GM19099 (cell line): ENCODE measurements around the gene GABRA5.

Source experiments
- POLR2A ChIP-seq: IDR thresholded peaks from 3 replicates; pipeline ENCODE4 v1.6.1; 2011; ENCODE audit warnings: low read depth; ENCODE audit not compliant: insufficient read length; ENCODE audit errors: extremely low read depth

The GABRA5 gene

DNA sequence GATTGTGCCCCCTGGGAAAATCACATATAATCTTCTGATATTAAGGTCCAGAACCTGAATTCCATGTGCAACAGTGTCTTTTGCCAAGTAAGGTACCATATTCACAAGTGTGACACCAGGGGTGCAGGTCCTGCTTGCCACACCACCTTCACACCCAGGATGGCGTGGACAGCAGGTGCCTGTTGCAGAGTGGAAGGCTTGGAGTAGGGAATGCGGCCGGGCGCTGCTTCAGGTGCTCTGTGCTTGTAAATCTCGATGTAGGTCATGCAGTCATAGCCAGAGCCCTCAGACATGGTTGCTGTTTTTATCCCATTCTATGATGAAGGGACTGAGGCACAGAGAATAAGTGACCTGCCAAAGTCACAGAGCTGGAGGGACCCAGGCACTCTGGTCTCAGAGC lies 69.6 kb downstream of the GABRA5 start:
- TF ChIP-seq POLR2A = no peak

DNA sequence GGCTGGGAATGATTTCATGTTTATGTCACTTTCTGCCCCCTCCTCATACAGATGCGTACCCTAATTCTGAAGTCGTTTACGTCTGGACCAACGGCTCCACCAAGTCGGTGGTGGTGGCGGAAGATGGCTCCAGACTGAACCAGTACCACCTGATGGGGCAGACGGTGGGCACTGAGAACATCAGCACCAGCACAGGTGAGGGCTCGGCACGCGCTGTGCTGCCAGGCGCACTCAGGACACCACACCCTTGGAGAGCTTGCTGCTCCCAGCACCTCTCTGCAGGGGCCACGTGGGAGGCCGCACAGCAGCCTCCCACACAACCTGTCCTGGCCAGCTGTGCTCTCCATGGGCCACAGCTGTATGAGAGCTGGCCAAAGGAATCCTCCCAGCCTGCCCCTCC lies 70.3 kb downstream of the GABRA5 start:
- TF ChIP-seq POLR2A = no peak

DNA sequence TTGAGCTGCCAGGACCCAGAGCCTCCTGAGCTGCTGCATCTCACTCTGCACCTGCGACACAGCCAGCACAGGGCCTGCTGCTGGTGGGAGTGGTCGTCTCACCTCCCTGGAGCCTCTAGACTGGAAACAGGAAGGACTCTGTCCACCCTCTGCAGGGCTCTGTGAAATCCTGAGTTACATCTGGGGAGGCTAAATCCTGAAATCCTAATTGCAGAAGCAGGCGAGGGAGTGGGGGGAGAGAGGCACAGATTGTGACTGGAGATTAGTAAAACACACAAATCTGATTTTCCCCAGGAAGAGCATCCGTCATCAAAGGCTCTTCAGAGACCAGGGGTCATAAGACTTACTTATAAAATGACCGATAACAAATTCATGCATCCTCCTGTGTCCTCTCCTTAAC lies 72.5 kb downstream of the GABRA5 start:
- TF ChIP-seq POLR2A = no peak

DNA sequence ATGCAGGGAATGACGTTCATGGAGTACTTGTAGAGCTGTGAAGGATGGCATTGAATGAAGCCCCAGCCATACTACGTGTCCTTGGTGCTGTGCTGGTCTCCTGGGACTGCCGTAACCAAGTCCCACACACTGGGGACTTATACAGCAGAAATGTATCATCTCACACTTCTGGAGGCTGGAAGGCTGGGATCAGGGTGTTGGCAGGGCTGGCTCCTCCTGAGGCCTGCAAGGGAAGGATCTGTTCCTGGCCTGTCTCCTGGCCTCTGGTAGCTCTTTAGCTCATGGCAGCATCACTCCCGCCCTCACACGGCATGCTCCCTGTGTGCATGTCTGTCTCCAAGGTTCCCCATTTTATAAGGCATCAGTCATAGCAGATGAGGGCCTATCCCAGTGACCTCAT lies 74.6 kb downstream of the GABRA5 start:
- no peak for TF ChIP-seq POLR2A

- TF ChIP-seq POLR2A = no peak
Measured at GRCh38 chr15:26943866-26944265, 77.0 kb downstream of the GABRA5 start.

GRCh38 chr15:26945046-26945445 lies 78.2 kb downstream of the GABRA5 start:
- TF ChIP-seq POLR2A = no peak

GRCh38 chr15:26950001-26950400 lies 83.1 kb downstream of the GABRA5 start:
- no peak for TF ChIP-seq POLR2A

GRCh38 chr15:26954403-26954802 lies 87.5 kb downstream of the GABRA5 start:
- no peak for TF ChIP-seq POLR2A

DNA sequence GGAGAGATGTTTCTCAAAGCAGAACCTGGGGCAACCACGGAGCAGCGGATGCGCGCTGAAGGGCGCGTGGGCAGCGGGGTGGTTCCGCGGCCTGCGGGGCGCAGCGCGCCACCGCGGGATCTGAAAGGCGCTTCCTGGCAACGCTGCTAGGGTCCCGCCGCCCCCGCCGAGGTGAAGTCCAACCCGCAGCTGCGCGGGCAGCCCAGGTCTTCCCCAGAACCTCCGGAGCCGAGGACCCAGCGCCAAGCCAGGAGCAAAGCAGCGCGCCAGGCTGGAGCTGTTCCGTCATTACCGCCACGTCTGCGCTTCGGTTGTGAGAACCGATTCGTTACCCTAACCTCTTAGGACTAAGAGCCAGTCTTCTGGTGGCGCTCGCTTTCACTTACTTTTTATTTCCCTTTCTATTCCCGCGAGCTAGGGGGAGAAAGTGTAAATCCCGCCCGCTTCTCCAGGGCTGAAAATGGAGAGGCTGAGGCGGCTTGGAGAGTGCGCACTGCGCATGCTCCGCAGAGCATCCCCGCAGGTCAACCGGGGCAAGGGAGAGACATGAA lies 100.9 kb downstream of the GABRA5 start:
- TF ChIP-seq POLR2A = no peak

GRCh38 chr15:26968806-26969205 lies 101.9 kb downstream of the GABRA5 start:
- no peak for TF ChIP-seq POLR2A

DNA sequence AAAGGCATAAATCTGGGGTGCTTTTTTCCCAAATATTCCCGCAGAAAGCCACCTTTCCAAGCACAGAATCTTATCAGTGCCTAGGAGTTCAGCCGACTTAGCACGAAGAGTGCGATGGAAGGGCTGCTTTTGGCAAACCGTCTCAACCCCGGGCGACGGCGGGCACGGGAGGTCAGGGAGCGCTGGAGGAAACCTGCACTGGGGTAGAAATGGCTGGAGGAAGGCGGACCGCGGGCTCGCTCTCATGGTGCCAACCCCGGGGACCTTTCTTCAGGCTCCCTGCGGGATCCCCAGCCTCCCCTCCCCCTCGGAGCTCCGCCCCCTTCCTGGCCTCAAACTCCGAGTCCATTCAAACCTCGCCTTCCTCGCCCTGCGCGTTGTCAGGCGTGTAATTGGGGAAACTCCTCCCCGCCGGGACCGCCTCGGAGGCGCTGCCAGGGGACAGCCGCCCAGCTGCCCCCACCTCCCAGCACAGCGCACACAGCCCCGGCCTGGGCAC lies 103.9 kb downstream of the GABRA5 start, which contains the start of gene GABRG3:
TSS of gene GABRG3 (plus strand) at position 470 of the 499 bp plus-strand sequence.
- no peak for TF ChIP-seq POLR2A

DNA sequence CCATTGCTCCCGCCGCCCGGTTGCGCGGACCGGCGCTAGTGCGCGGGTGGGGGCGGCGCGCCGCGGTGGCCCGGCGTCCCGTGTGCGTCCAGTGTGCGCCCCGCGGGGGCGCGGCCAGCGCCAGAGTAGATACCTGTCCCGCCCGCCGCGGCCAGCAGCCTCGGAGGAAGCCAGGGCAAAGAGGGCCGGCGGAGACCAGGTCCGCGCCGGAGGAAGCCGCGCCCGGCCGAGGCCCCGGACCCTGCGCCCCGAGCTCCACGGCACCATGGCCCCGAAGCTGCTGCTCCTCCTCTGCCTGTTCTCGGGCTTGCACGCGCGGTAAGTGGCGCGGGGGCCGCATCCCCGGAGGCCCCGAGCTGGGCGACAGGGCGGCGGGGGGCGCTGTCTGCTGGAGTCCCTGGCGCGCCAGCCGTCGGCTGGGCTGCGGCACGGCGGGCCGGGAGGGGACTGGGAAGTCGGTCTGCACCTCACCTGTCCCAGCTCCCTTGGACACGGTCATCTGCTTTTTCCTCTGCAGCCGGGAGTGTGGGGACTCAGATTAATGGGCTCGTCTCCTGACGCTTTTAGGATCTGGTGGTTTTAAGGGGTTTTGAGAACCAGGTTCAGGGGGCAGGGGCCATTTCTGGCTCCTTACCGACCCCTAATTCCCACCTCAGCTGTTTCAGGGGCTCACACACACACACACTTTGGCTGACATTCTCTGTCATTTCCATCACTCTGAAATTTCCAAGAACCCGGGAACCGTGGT lies 104.6 kb downstream of the GABRA5 start:
- TF ChIP-seq POLR2A = no peak

DNA sequence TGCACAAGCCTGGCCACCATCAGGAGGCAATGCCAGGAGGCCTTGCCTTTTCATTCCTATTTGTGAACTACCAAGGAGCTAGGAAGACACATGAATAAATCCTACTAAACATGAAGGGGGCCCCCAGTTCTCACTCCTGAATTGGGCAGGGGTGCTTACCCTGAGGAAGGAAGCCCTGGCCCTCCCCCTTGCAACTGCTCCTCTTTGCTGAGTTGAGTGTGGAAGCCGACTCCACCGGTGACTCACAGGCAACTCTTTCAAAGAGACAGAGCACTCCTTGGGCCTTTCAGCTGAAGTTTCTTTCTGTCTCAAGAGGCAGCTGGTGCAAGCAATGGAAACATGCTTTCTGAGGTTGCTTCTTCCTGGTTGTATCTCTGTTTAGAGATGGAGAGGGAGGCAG lies 105.8 kb downstream of the GABRA5 start:
- TF ChIP-seq POLR2A = no peak

DNA sequence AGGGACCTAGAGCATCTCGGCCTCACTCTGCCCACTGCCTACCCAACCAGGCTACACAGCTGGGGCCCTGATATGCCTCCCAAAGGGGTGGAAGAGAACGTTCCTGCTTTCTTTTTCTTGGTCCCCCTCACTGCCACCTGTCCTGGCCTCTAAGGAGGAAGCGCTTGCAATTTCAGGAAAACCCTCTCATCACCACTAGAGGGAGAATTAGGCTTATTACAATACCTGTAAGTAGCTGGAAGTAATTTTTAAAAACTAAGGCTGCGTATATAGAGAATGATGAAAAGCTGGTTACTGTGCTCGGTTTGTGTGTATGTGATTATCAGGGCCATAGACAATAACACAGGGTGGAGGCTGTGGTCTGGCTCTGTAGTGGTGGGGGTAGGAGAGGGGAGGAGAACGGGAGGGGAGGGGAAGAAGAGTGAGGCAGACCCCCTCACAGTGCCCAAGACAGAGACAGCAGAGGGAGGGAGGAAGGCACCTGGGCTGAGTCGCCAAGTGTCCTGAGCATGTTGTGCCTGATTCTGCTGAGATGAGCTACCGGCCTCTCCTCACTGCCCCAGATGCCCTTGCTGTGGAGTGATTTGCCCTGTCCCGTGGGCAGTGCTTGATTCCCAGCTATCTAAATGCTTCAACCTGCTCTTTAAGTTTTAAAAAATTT lies 107.4 kb downstream of the GABRA5 start:
- TF ChIP-seq POLR2A = no peak

GRCh38 chr15:26981492-26981891 lies 114.6 kb downstream of the GABRA5 start:
- TF ChIP-seq POLR2A = no peak

DNA sequence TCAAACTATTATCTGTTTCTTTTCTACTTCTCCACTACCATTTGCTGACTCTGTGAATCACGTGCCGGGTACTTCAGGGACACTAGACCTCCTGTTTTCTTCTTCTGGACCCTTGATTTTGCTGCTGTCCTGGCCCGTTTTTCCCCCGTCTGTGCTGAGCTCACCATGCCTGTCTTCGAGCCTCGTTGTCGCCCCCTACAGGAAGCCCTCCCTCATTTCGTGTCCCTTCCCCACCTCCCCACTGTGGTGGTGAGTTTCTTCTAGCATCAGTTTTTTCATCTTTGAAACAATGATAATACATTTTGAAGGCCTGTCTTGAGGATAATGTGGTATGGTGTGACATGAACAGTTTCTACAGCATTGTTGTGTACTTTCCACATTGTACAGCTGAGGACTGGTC lies 117.0 kb downstream of the GABRA5 start:
- no peak for TF ChIP-seq POLR2A
